Measurements from ENCODE around the gene UNC93B1. TPM values are rescaled to one million over a fixed set of nuclear protein-coding genes. Genes with fewer than 3 reads are reported as not detected.
"Not testable (repeated sequence)": the region's sequence is repeated elsewhere in the genome, so short reads cannot be mapped to it uniquely, and the experiment has no call there.

The UNC93B1 gene
- polyA plus RNA-seq, 1 experiment: 38.0 TPM

DNA sequence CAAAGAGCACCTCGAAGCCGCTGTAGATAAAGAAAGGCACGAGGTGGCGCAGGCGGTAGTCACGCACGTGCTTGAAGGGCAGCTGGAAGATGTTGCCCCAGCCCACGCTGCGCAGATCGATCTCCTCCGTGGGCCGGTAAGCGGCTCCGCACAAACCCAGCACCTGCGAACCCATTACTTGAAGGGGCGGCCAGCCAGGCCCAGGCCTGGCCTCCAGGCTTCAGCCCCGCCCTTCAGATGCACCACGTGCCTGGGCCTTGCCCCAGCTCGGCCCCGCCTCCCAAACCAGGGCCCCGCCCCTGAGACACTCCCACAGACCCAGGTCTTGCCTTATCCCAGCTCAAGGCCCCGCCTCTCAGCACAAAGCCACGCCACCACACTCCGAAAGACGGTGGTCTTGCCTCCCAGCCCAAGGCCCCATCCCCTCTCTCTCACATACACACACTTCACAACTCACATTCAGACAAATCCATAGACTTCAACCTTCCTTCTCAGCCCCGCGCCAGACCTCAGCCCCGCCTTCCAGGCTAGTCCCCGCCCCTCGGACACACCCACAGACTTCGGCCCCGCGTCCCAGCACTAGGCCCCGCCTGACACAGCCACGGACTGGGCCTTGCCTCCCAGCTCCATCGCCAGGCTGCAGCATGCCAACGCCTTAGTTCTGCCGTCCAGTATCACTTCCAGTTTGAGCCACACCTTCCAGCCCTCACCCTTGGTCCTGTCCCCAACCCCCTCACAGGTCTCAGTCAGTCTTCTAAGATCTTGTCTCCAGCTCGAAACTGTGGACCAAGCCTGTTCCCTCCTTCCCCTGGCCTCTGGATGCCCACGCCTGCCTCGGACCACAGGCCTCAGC, 7.0 kb downstream of the UNC93B1 start:
- ChIA-PET POLR2A (no interaction called here), CTCF (no interaction called here)
- Histone ChIP-seq H3K27me3 (ENCODE audit: control insufficient read depth, insufficient read depth, low read length) (no peaks in the 10 kb centered on the region), H3K4me3 (ENCODE audit: low read depth, low read length) (no peak overlapping the region), H3K36me3 (ENCODE audit: control insufficient read depth, insufficient read depth, low read length) (no peaks in the 10 kb centered on the region; the same call in 1 of the 2 replicates)
- TF ChIP-seq, protein P1, sequence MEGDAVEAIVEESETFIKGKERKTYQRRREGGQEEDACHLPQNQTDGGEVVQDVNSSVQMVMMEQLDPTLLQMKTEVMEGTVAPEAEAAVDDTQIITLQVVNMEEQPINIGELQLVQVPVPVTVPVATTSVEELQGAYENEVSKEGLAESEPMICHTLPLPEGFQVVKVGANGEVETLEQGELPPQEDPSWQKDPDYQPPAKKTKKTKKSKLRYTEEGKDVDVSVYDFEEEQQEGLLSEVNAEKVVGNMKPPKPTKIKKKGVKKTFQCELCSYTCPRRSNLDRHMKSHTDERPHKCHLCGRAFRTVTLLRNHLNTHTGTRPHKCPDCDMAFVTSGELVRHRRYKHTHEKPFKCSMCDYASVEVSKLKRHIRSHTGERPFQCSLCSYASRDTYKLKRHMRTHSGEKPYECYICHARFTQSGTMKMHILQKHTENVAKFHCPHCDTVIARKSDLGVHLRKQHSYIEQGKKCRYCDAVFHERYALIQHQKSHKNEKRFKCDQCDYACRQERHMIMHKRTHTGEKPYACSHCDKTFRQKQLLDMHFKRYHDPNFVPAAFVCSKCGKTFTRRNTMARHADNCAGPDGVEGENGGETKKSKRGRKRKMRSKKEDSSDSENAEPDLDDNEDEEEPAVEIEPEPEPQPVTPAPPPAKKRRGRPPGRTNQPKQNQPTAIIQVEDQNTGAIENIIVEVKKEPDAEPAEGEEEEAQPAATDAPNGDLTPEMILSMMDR (IDR thresholded peaks at IDR 0.05; ENCODE audit: insufficient read depth, low read depth, low read length): no peak
- no peak for DNase-seq (ENCODE audit: low read depth)

DNA sequence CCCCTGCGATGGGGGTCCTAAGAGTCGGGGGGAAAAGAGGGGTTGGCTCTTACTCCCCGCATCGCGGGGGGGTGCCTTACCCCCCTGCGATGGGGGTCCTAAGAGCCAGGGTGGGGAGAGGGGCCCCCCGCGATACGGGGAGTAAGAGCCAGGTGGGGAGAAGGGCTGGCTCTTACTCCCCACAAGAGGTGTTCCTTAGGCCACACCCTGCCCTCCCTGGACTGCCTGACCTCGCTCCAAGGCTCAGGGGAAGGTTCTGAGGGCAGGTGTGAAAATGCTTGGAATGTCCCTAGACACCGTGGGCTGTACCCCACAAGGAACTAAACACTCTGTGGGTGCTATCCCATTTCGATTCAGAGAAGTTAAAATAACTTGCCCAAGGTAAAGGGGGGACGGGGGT, 7.8 kb downstream of the UNC93B1 start:
- no peaks in the 10 kb centered on the region for H3K27me3 ChIP-seq (ENCODE audit: control insufficient read depth, insufficient read depth, low read length)
- CTCF ChIA-PET: no interaction called here
- DNase-seq (ENCODE audit: low read depth): no peak
- H3K36me3 ChIP-seq (ENCODE audit: control insufficient read depth, insufficient read depth, low read length): no peaks in the 10 kb centered on the region; the same call in 1 of the 2 replicates
- H3K4me3 ChIP-seq (ENCODE audit: low read depth, low read length): no peak overlapping the region
- POLR2A ChIA-PET: no interaction called here
- TF ChIP-seq, protein P1 (IDR thresholded peaks at IDR 0.05; ENCODE audit: insufficient read depth, low read depth, low read length): no peak

- DNase-seq (ENCODE audit: low read depth); H3K4me3 ChIP-seq (ENCODE audit: low read depth, low read length); POLR2A ChIA-PET; H3K36me3 ChIP-seq (ENCODE audit: control insufficient read depth, insufficient read depth, low read length); H3K27me3 ChIP-seq (ENCODE audit: control insufficient read depth, insufficient read depth, low read length); CTCF ChIA-PET: not testable (repeated sequence)
Measured at GRCh38 chr11:67995579-67995978, 8.3 kb downstream of the UNC93B1 start.

GRCh38 chr11:67995129-67995528, 8.8 kb downstream of the UNC93B1 start:
- DNase-seq (ENCODE audit: low read depth); H3K27me3 ChIP-seq (ENCODE audit: control insufficient read depth, insufficient read depth, low read length); POLR2A ChIA-PET; H3K4me3 ChIP-seq (ENCODE audit: low read depth, low read length); H3K36me3 ChIP-seq (ENCODE audit: control insufficient read depth, insufficient read depth, low read length): not testable (repeated sequence)
- CTCF ChIA-PET: interaction anchor here (1.3 kb wide), 1 partner anchor 71 kb away, joined by 3 read pairs; no protein-coding TSS in a partner anchor

DNA sequence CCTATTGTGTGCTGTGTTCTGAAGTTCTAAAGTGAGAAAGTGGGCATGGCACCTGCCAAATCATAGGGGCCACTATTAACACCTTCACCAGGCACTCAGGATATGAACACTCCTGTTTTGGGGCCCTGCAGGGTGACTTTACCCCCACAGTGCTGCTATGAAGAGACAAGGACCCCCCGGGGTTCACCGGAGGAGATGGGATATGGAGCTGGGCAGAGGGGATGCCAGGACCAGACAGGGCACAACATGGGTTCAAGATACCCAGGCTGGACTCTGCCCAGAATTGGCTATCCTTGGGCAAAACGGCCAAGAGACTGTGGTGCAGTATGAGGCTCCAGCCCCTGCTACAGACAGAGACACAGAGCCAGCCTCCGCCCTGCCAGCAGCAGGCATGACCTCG, 9.5 kb downstream of the UNC93B1 start:
- CTCF ChIA-PET: interaction anchor here (0.9 to 1.3 kb wide), 3 partner anchors 8 to 72 kb away, joined by 3 to 5 read pairs (median 3); no protein-coding TSS in a partner anchor
- POLR2A ChIA-PET; H3K4me3 ChIP-seq (ENCODE audit: low read depth, low read length): not testable (repeated sequence)

GRCh38 chr11:67993821-67994220, 10.1 kb downstream of the UNC93B1 start:
- H3K27me3 ChIP-seq (ENCODE audit: control insufficient read depth, insufficient read depth, low read length); DNase-seq (ENCODE audit: low read depth); H3K36me3 ChIP-seq (ENCODE audit: control insufficient read depth, insufficient read depth, low read length); H3K4me3 ChIP-seq (ENCODE audit: low read depth, low read length); POLR2A ChIA-PET: not testable (repeated sequence)
- TF ChIP-seq, protein P1 (IDR thresholded peaks at IDR 0.05; ENCODE audit: insufficient read depth, low read depth, low read length): peak; percentile 56
- CTCF ChIA-PET: interaction anchor here (0.9 to 1.3 kb wide), 3 partner anchors 9 to 72 kb away, joined by 3 to 5 read pairs (median 3); no protein-coding TSS in a partner anchor

More for the DNA sequence above, 9.5 kb downstream of the UNC93B1 start:
- not testable (repeated sequence) for DNase-seq (ENCODE audit: low read depth); H3K27me3 ChIP-seq (ENCODE audit: control insufficient read depth, insufficient read depth, low read length); H3K36me3 ChIP-seq (ENCODE audit: control insufficient read depth, insufficient read depth, low read length)

DNA sequence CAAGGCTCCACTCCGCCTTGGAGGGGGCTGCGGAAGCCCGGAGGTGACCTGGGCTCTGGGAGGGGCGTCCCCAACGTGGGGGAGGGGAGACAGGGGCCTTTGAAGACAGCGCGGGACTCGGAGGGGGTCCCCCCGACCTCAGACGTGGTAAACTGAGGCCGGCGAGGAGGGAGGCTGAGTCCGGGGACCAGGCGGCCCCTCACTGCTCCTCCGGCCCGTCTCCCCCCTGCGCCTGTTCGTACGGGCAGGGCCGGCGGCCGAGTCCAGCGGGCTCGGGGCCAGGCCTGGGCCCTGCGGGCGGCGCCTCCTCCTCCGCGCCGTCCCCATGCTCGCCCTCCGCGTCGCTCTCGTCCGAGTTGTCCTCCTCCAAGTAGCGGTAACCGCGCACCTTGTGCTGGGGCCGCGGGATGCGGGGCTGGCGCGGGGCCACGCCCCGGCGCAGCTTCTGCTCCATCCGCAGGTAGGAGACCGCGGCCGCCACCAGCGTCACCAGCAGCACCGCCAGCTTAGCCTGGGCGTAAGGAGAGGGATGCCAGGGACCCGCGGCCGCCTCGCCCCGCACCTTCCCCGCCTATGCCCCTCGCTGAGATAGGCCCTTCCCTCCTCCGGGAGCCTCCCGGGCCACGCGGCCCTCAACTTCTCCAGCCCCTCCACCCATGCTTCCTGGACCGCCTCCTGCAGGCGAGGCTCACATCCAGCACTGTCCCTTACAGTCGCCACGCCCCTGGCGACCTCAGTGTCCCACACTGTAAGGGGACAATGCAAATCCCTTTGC, 12.4 kb downstream of the UNC93B1 start:
- H3K27me3 ChIP-seq (ENCODE audit: control insufficient read depth, insufficient read depth, low read length); DNase-seq (ENCODE audit: low read depth); CTCF ChIA-PET; POLR2A ChIA-PET; H3K36me3 ChIP-seq (ENCODE audit: control insufficient read depth, insufficient read depth, low read length); H3K4me3 ChIP-seq (ENCODE audit: low read depth, low read length): not testable (repeated sequence)

GRCh38 chr11:67990546-67991346, 13.2 kb downstream of the UNC93B1 start:
- DNase-seq (ENCODE audit: low read depth); H3K27me3 ChIP-seq (ENCODE audit: control insufficient read depth, insufficient read depth, low read length); H3K36me3 ChIP-seq (ENCODE audit: control insufficient read depth, insufficient read depth, low read length); H3K4me3 ChIP-seq (ENCODE audit: low read depth, low read length); POLR2A ChIA-PET; CTCF ChIA-PET: not testable (repeated sequence)

GRCh38 chr11:67985302-67985701, 18.6 kb downstream of the UNC93B1 start:
- POLR2A ChIA-PET; DNase-seq (ENCODE audit: low read depth); H3K27me3 ChIP-seq (ENCODE audit: control insufficient read depth, insufficient read depth, low read length); H3K4me3 ChIP-seq (ENCODE audit: low read depth, low read length); H3K36me3 ChIP-seq (ENCODE audit: control insufficient read depth, insufficient read depth, low read length); CTCF ChIA-PET: not testable (repeated sequence)

Data from BJ (cell line).